Mesodermal cell (in vitro differentiated cells): ENCODE measurements around the gene TRAF5. TPM values are rescaled to one million over a fixed set of nuclear protein-coding genes. Genes with fewer than 3 reads are reported as not detected.

Experiments used
- H3K27ac ChIP-seq: 2 replicates; pipeline ENCODE4 v1.7.0; 2013; ENCODE audit warnings: mild to moderate bottlenecking, low read depth, low read length, moderate library complexity; ENCODE audit not compliant: severe bottlenecking
- H3K36me3 ChIP-seq: 2 replicates; pipeline ENCODE4 v1.7.1; 2013; ENCODE audit warnings: mild to moderate bottlenecking, low read length, moderate library complexity; ENCODE audit not compliant: control insufficient read depth, insufficient read depth
- H3K4me1 ChIP-seq: one replicate; pipeline ENCODE4 v1.7.1; 2013; ENCODE audit warnings: mild to moderate bottlenecking, low read length; ENCODE audit not compliant: insufficient read depth, control insufficient read depth, poor library complexity, severe bottlenecking
- H3K4me3 ChIP-seq: 2 replicates; pipeline ENCODE4 v1.7.0; 2013; ENCODE audit warnings: low read length, control low read depth, mild to moderate bottlenecking; ENCODE audit not compliant: insufficient read depth, poor library complexity, severe bottlenecking; ENCODE audit errors: extremely low read depth
- H3K9me3 ChIP-seq: 2 replicates; pipeline ENCODE4 v1.7.1; 2013; ENCODE audit warnings: mild to moderate bottlenecking, low read length, moderate library complexity; ENCODE audit not compliant: control insufficient read depth
- WGBS, 2 experiments: methylation state at CpG; one replicate each; pipeline ENCODE4 v1.1.5; 2013; ENCODE audit warnings: missing lambda C conversion rate in 2 of 2; ENCODE audit not compliant: insufficient coverage in 2 of 2; 5-methylcytosine and 5-hydroxymethylcytosine counted together
- polyA plus RNA-seq, 2 experiments: library from polyadenylated mRNA; stranded (reverse); fragments of 50-300 nt; gene quantifications; one replicate each; pipeline ENCODE4 v1.2.3, GENCODE V29; 2013

The TRAF5 gene, protein sequence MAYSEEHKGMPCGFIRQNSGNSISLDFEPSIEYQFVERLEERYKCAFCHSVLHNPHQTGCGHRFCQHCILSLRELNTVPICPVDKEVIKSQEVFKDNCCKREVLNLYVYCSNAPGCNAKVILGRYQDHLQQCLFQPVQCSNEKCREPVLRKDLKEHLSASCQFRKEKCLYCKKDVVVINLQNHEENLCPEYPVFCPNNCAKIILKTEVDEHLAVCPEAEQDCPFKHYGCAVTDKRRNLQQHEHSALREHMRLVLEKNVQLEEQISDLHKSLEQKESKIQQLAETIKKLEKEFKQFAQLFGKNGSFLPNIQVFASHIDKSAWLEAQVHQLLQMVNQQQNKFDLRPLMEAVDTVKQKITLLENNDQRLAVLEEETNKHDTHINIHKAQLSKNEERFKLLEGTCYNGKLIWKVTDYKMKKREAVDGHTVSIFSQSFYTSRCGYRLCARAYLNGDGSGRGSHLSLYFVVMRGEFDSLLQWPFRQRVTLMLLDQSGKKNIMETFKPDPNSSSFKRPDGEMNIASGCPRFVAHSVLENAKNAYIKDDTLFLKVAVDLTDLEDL
- 13.0 TPM for polyA plus RNA-seq (2013, experiment 1 of 2)
- polyA plus RNA-seq (2013, experiment 2 of 2), result 12.4 TPM

GRCh38 chr1:211326528-211327345, at the start of gene TRAF5:
TRAF5 (plus strand) TSS chr1:211326833; CDS start chr1:211353240, 26,407 bp downstream.
- 3 to 4% methylated on average over 60 to 67 of the region's 91 CpGs for WGBS, 2 experiments
- no peaks in the 10 kb centered on the region for H3K9me3 ChIP-seq
- peak within 1 kb of the TSS; percentile 68 for H3K4me3 ChIP-seq
- no peaks in the 10 kb centered on the region for H3K36me3 ChIP-seq
- H3K27ac ChIP-seq, result no peak within 1 kb of the TSS
- H3K4me1 ChIP-seq, result peaks cover 8% of the 10 kb centered on the region

GRCh38 chr1:211279340-211279739, 47.3 kb upstream of the TRAF5 start:
- H3K4me3 ChIP-seq, result no peak overlapping the region
- no peaks in the 10 kb centered on the region for H3K9me3 ChIP-seq
- H3K36me3 ChIP-seq, result peaks cover 39% of the 10 kb centered on the region
- no CpG with 5 or more reads among the region's 1 CpG for WGBS, 2 experiments
- H3K27ac ChIP-seq, result no peak overlapping the region
- peaks cover 4% of the 10 kb centered on the region for H3K4me1 ChIP-seq

- H3K36me3 ChIP-seq, result peaks cover 39% of the 10 kb centered on the region
- no peaks in the 10 kb centered on the region for H3K9me3 ChIP-seq
- H3K4me3 ChIP-seq, result no peak overlapping the region
- 96 to 98% methylated on average over 4 of the region's 4 CpGs for WGBS, 2 experiments
- H3K4me1 ChIP-seq, result peaks cover 4% of the 10 kb centered on the region
- peak overlapping the region; percentile 81 for H3K27ac ChIP-seq
Measured at GRCh38 chr1:211280910-211281309, 45.7 kb upstream of the TRAF5 start.

DNA sequence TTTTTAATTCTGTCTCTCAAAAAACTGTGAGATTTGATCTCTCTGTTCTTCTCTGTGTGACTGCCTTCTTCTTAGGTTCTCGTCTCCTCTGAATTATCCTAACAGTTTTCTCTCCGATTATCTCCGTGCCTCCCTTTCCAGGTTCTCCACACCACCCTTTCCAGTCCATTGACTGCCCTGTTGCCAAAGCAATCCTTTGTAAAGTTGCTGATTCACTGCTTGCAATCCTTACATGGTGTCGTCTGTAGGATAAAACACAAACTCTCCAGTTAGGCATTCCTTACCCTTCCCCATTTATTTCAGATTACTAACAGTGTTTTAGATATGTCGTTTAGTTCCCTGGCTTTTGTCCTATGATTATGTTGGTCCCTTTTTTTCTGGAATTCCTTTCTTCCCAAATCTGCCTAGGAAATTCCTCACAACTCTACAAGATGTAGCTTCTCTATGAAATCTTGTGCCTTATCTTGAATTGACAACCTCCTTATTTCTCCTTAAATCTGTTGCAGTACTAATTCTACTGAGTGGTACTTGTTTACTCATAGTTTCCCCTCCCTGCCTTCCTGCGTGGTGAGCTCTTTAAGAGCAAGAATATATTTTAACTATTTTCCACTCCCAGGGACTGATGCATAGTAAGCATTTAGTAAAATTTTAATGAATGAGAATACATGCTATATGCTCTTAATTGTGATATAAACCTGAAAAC, 45.2 kb upstream of the TRAF5 start:
- Histone ChIP-seq H3K9me3 (no peaks in the 10 kb centered on the region), H3K27ac (peak overlapping the region; percentile 81), H3K4me1 (peaks cover 4% of the 10 kb centered on the region), H3K36me3 (peaks cover 35% of the 10 kb centered on the region), H3K4me3 (no peak overlapping the region)
- WGBS, 2 experiments, result 81 to 96% methylated on average over 4 to 5 of the region's 6 CpGs

DNA sequence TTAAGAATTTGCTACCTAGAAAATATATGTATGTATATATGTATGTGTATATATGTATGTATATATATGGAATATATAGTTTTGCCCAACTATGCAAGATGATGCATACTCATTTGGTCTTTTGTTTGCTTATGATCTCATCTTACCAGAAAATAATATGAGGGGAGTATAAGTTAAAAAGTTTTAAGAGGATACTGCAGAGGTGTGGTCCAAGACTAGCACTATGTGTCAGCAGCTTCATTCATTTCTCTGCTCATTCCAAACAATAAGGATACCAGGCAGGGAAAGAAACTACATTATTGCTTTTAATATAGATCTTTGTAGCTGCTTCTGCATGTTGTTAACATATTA, 44.6 kb upstream of the TRAF5 start:
- peaks cover 38% of the 10 kb centered on the region for H3K36me3 ChIP-seq
- H3K27ac ChIP-seq, result no peak overlapping the region
- H3K4me1 ChIP-seq, result peaks cover 4% of the 10 kb centered on the region
- no peaks in the 10 kb centered on the region for H3K9me3 ChIP-seq
- H3K4me3 ChIP-seq, result no peak overlapping the region

GRCh38 chr1:211285196-211285595, 41.4 kb upstream of the TRAF5 start:
- Histone ChIP-seq H3K27ac (no peak overlapping the region), H3K4me1 (peaks cover 4% of the 10 kb centered on the region), H3K4me3 (no peak overlapping the region), H3K9me3 (no peaks in the 10 kb centered on the region), H3K36me3 (peaks cover 46% of the 10 kb centered on the region)
- WGBS, 2 experiments, result 94 to 100% methylated on average over 2 to 4 of the region's 4 CpGs

DNA sequence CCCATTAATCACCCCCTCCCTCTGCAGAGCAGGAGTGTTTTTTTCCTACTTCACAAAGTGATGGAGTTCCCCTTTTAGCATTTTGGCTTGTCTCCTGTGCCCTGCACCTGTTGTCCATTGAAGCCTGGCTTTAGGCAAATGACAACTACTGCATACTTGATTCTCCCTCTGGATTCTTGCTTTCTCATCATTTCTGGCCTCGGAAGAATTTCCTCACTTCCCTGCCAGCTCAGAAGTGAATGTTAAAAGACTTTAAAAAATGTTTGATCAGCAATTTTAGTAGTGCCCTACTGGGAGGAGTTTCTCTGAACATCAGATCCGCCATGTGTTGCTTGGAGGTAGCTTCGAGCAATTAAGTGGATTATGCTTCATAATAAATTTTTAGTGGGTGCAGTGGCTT, 39.4 kb upstream of the TRAF5 start:
- no peak overlapping the region for H3K27ac ChIP-seq
- peaks cover 57% of the 10 kb centered on the region for H3K36me3 ChIP-seq
- no peaks in the 10 kb centered on the region for H3K9me3 ChIP-seq
- H3K4me3 ChIP-seq, result no peak overlapping the region
- WGBS, 2 experiments, result 100% methylated on average over 1 of the region's 3 CpGs
- no peaks in the 10 kb centered on the region for H3K4me1 ChIP-seq

DNA sequence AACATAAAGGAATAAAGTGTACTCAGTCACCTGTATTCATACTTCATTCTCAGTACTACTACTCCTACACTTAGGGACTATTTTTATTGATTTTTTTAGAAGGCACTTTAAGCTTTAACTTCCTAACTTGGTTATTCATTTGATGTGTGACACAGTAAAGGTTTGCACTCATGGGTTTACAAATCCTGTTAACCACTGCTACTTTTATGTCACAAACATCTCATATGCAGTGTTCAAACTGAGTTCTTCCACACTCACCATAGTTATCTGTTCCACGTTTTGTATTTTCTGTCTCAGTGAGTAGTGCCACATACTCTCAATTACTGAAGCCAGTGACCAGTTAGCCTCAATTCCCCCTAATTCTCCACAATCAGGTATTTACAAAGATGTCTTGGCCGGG, 34.2 kb upstream of the TRAF5 start:
- Histone ChIP-seq H3K36me3 (peaks cover 61% of the 10 kb centered on the region), H3K9me3 (no peaks in the 10 kb centered on the region), H3K4me1 (no peaks in the 10 kb centered on the region), H3K27ac (no peak overlapping the region), H3K4me3 (no peak overlapping the region)
- 100% methylated on average over 2 of the region's 2 CpGs for WGBS, 2 experiments

- Histone ChIP-seq H3K27ac (no peak overlapping the region), H3K36me3 (peaks cover 48% of the 10 kb centered on the region), H3K4me1 (no peaks in the 10 kb centered on the region), H3K9me3 (no peaks in the 10 kb centered on the region), H3K4me3 (no peak overlapping the region)
Measured at GRCh38 chr1:211296396-211296795, 30.2 kb upstream of the TRAF5 start.

GRCh38 chr1:211305044-211305443, 21.6 kb upstream of the TRAF5 start:
- 86% methylated on average over 1 of the region's 3 CpGs; no CpG with 5 or more reads in 1 of the 2 experiments for WGBS, 2 experiments
- Histone ChIP-seq H3K27ac (no peak overlapping the region), H3K4me1 (no peaks in the 10 kb centered on the region), H3K36me3 (peaks cover 34% of the 10 kb centered on the region), H3K9me3 (no peaks in the 10 kb centered on the region), H3K4me3 (no peak overlapping the region)
